A673 (cell line): ENCODE measurements around the gene PACS1. TPM values are rescaled to one million over a fixed set of nuclear protein-coding genes. Genes with fewer than 3 reads are reported as not detected.

Experiments used
- BruUV-seq: library from RNA; stranded (reverse); fragments of 400-500 nt; replicated peaks from 2 replicates; lab custom pipeline; 2021; lab: Mats Ljungman, UMichigan
- CTCF ChIA-PET: fragments of 300-600 bp; sonication (Branson Sonifier 250); formaldehyde crosslinking; loops from one replicate; lab custom pipeline; 2022; ENCODE audit warnings: antibody characterized with exemption; lab: Charles Lee
- POLR2A ChIA-PET: fragments of 300-600 bp; sonication (Branson Sonifier 250); formaldehyde crosslinking; loops from one replicate; lab custom pipeline; 2022; ENCODE audit warnings: antibody characterized with exemption; ENCODE audit not compliant: low non-redundant PET; lab: Charles Lee
- DNase-seq: peaks from one replicate; pipeline ENCODE4 v3.0.0-alpha.2; 2015; ENCODE audit warnings: low spot score
- H3K27ac ChIP-seq: fragments of 200-600 bp; sonication (generic); 2 replicates; pipeline ENCODE4 v1.5.1; 2016; ENCODE audit warnings: mixed run types, low read depth, mild to moderate bottlenecking, mixed read lengths, antibody characterized with exemption, low read length; ENCODE audit not compliant: poor library complexity, severe bottlenecking
- H3K27me3 ChIP-seq: fragments of 200-600 bp; sonication (generic); replicated peaks from 2 replicates; pipeline ENCODE4 v1.6.1; 2017; ENCODE audit warnings: mixed run types, low read depth, mild to moderate bottlenecking, mixed read lengths, antibody characterized with exemption, low read length; ENCODE audit not compliant: insufficient read depth, poor library complexity
- H3K36me3 ChIP-seq: fragments of 200-600 bp; sonication (generic); 2 replicates; pipeline ENCODE4 v1.6.1; 2016; ENCODE audit warnings: mixed run types, mild to moderate bottlenecking, mixed read lengths, antibody characterized with exemption, low read length; ENCODE audit not compliant: insufficient read depth, poor library complexity, severe bottlenecking
- H3K4me1 ChIP-seq: fragments of 200-600 bp; sonication (generic); 2 replicates; pipeline ENCODE4 v1.6.1; 2017; ENCODE audit warnings: mixed run types, mild to moderate bottlenecking, mixed read lengths, antibody characterized with exemption, low read length; ENCODE audit not compliant: insufficient read depth, poor library complexity, severe bottlenecking
- H3K4me3 ChIP-seq: fragments of 200-600 bp; sonication (generic); 2 replicates; pipeline ENCODE4 v1.5.1; 2016; ENCODE audit warnings: low read depth, mixed run types, mild to moderate bottlenecking, mixed read lengths, low read length; ENCODE audit not compliant: poor library complexity, severe bottlenecking
- H3K9me3 ChIP-seq: fragments of 200-600 bp; sonication (generic); 2 replicates; pipeline ENCODE4 v1.6.1; 2016; ENCODE audit warnings: mixed run types, low read depth, mild to moderate bottlenecking, mixed read lengths, antibody characterized with exemption, low read length; ENCODE audit not compliant: poor library complexity, severe bottlenecking
- EZH2 ChIP-seq: fragments of 200-600 bp; sonication (generic); IDR thresholded peaks from 2 replicates; pipeline ENCODE4 v1.6.1; 2017; ENCODE audit warnings: borderline replicate concordance, low read depth, mild to moderate bottlenecking, mixed read lengths, antibody characterized with exemption, low read length; ENCODE audit not compliant: poor library complexity, severe bottlenecking
- intact Hi-C: fragments of 100-400 bp; cut with micrococcal nuclease; formaldehyde crosslinking; loops from one replicate; pipeline ENCODE4 v1.10.0; 2022; ENCODE audit not compliant: unreplicated experiment
- total RNA-seq: library from RNA; stranded (reverse); gene quantifications from 2 replicates; pipeline ENCODE4 v1.2.3, GENCODE V29; 2021
- TF ChIP-seq, protein P1 (sequence below): fragments of 300-800, 200-600 bp; sonication (generic); conservative IDR thresholded peaks from 2 replicates; pipeline ENCODE4 v1.5.1; 2017; ENCODE audit warnings: low read depth, mild to moderate bottlenecking, antibody characterized with exemption, low read length, moderate library complexity, mixed read lengths

Gene PACS1
- total RNA-seq, 1 experiment from 2014 or later, result 75.7 TPM

DNA sequence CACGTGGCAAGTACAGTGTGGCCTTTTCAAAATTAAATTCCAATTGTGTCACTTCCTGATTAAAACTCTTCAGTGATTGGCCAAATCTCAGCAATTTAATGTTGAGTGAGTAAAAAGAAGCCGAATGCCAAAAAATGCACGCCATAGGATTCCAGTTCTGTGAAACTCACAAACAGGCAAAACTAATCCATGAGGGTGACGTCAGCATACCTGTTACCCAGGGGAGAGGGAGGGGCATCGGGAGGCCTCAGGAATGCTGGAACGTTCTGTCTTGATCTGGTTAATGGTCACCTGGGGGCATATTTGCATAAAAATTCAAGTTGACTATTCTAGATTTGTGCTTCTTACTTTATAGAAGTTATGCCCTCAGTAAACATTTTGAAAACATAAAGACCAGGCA, 158.4 kb downstream of the PACS1 start:
- ChIA-PET POLR2A (no interaction called here), CTCF (no interaction called here)
- Histone ChIP-seq H3K36me3 (peaks cover 8% of the 10 kb centered on the region), H3K4me3 (no peak overlapping the region), H3K4me1 (peaks cover 9% of the 10 kb centered on the region), H3K9me3 (no peaks in the 10 kb centered on the region), H3K27ac (no peak overlapping the region), H3K27me3 (no peaks in the 10 kb centered on the region)
- DNase-seq, result peak; percentile 37
- intact Hi-C loops, result no loop called here
- BruUV-seq, result no TSS peak
- no peak for TF ChIP-seq EZH2
- TF ChIP-seq, protein P1, sequence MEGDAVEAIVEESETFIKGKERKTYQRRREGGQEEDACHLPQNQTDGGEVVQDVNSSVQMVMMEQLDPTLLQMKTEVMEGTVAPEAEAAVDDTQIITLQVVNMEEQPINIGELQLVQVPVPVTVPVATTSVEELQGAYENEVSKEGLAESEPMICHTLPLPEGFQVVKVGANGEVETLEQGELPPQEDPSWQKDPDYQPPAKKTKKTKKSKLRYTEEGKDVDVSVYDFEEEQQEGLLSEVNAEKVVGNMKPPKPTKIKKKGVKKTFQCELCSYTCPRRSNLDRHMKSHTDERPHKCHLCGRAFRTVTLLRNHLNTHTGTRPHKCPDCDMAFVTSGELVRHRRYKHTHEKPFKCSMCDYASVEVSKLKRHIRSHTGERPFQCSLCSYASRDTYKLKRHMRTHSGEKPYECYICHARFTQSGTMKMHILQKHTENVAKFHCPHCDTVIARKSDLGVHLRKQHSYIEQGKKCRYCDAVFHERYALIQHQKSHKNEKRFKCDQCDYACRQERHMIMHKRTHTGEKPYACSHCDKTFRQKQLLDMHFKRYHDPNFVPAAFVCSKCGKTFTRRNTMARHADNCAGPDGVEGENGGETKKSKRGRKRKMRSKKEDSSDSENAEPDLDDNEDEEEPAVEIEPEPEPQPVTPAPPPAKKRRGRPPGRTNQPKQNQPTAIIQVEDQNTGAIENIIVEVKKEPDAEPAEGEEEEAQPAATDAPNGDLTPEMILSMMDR, result no peak

DNA sequence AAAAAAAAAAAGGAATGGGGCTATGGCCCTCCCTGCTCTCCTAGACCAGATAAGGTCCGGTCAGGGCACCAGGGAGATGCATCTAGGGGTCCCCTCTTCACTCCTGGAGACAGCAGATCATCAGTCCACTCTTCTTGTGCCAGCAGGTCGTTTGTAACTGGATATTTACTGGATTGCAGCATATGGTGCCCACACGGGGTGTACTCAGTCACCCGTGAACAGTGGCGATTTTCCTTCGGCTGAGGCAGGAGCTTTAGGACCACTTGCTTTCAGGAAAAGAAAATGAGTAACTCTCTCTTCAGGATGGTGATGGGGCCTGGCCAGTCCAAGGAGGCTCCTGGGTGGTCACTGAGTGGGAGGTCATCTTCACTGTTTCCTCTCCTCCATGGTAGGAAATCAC, 160.1 kb downstream of the PACS1 start:
- Histone ChIP-seq H3K4me3 (no peak overlapping the region), H3K27ac (no peak overlapping the region), H3K27me3 (no peaks in the 10 kb centered on the region), H3K9me3 (no peaks in the 10 kb centered on the region), H3K4me1 (peaks cover 9% of the 10 kb centered on the region), H3K36me3 (peaks cover 8% of the 10 kb centered on the region)
- intact Hi-C loops, result no loop called here
- no TSS peak for BruUV-seq
- TF ChIP-seq EZH2, result no peak
- TF ChIP-seq, protein P1, result no peak
- CTCF ChIA-PET, result no interaction called here
- POLR2A ChIA-PET, result no interaction called here
- no peak for DNase-seq

DNA sequence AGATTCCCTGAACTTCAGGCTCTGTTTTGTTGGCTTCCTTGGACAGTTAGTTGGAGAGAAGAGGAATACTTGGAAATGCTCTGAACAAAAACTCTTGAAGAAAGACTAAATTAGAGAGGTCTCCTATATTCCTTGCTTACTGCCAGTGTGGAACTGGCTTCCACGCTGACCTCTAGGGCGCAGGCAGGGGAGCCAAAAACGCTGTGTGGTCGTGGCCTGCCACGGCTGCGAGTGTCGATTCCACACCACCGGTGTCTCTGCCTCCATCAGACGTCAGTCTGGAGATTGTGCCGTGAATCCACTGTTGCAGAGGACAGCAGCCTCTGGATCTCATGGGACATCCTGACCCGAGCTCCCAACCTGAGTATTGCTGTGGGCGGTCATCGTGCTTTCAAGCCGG, 160.9 kb downstream of the PACS1 start:
- ChIA-PET POLR2A (no interaction called here), CTCF (no interaction called here)
- Histone ChIP-seq H3K4me3 (no peak overlapping the region), H3K4me1 (peaks cover 9% of the 10 kb centered on the region), H3K27ac (no peak overlapping the region), H3K27me3 (no peaks in the 10 kb centered on the region), H3K36me3 (peaks cover 8% of the 10 kb centered on the region), H3K9me3 (no peaks in the 10 kb centered on the region)
- no peak for DNase-seq
- intact Hi-C loops, result no loop called here
- TF ChIP-seq EZH2, result no peak
- TF ChIP-seq, protein P1, result no peak
- BruUV-seq, result no TSS peak
